GM10248 (cell line): ENCODE data around the gene KNOP1.

Experiments
- CTCF ChIA-PET: fragments of 300-600 bp; sonication (Branson Sonifier 250); formaldehyde crosslinking; extraction: SDS; loops from one replicate; lab custom pipeline; 2021; ENCODE audit warnings: antibody characterized with exemption; lab: Yijun Ruan, JAX
- POLR2A ChIA-PET: fragments of 350-650 bp; sonication (Branson Sonifier 250); formaldehyde crosslinking; extraction: SDS; loops from one replicate; lab custom pipeline; 2020; ENCODE audit warnings: antibody characterized with exemption; lab: Yijun Ruan, JAX
- DNase-seq: peaks from one replicate; pipeline ENCODE4 v3.0.0; 2012; ENCODE audit errors: extremely low spot score
- TF ChIP-seq, protein P1 (sequence below): IDR thresholded peaks from 2 replicates; pipeline ENCODE4 v1.5.1; 2012; ENCODE audit warnings: mild to moderate bottlenecking, low read depth; ENCODE audit errors: extremely low read depth, missing control alignments, control extremely low read depth

Gene KNOP1

GRCh38 chr16:19717741-19718623, at the start of gene KNOP1, which contains the start of gene IQCK:
KNOP1 (minus strand) TSS chr16:19718227; CDS start chr16:19715035, 3,192 bp downstream.
IQCK (plus strand) TSS chr16:19718271; CDS start chr16:19718307, 36 bp downstream.
- ChIA-PET CTCF (interaction anchor here (0.9 to 2.1 kb wide), 3 partner anchors 19 to 164 kb away, joined by 3 to 7 read pairs (median 4); partner anchors contain the start of gene VPS35L), POLR2A (no interaction called here)
- TF ChIP-seq, protein P1, sequence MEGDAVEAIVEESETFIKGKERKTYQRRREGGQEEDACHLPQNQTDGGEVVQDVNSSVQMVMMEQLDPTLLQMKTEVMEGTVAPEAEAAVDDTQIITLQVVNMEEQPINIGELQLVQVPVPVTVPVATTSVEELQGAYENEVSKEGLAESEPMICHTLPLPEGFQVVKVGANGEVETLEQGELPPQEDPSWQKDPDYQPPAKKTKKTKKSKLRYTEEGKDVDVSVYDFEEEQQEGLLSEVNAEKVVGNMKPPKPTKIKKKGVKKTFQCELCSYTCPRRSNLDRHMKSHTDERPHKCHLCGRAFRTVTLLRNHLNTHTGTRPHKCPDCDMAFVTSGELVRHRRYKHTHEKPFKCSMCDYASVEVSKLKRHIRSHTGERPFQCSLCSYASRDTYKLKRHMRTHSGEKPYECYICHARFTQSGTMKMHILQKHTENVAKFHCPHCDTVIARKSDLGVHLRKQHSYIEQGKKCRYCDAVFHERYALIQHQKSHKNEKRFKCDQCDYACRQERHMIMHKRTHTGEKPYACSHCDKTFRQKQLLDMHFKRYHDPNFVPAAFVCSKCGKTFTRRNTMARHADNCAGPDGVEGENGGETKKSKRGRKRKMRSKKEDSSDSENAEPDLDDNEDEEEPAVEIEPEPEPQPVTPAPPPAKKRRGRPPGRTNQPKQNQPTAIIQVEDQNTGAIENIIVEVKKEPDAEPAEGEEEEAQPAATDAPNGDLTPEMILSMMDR: no peak
- peak; percentile 97 for DNase-seq

- no peak for DNase-seq
- CTCF ChIA-PET: no interaction called here
- TF ChIP-seq, protein P1: no peak
- POLR2A ChIA-PET: no interaction called here
Measured at GRCh38 chr16:19767497-19767896, 49.5 kb upstream of the KNOP1 start.

GRCh38 chr16:19766988-19767387, 49.0 kb upstream of the KNOP1 start:
- POLR2A ChIA-PET: no interaction called here
- DNase-seq: no peak

GRCh38 chr16:19766554-19766884, 48.5 kb upstream of the KNOP1 start:
- TF ChIP-seq, protein P1: no peak
- CTCF ChIA-PET: interaction anchor here (1.1 kb wide), 1 partner anchor 141 kb away, joined by 3 read pairs; no protein-coding TSS in a partner anchor
- POLR2A ChIA-PET: no interaction called here
- DNase-seq: no peak

More at GRCh38 chr16:19766988-19767387, 49.0 kb upstream of the KNOP1 start:
- TF ChIP-seq, protein P1: no peak
- CTCF ChIA-PET: no interaction called here

- CTCF ChIA-PET: interaction anchor here (0.9 to 1.1 kb wide), 2 partner anchors 141 to 619 kb away, joined by 3 read pairs; no protein-coding TSS in a partner anchor
- TF ChIP-seq, protein P1: no peak
- POLR2A ChIA-PET: no interaction called here
- no peak for DNase-seq
Measured at GRCh38 chr16:19765860-19766553, 48.0 kb upstream of the KNOP1 start.

GRCh38 chr16:19760356-19761060, 42.5 kb upstream of the KNOP1 start:
- DNase-seq: no peak
- CTCF ChIA-PET: no interaction called here
- POLR2A ChIA-PET: no interaction called here
- TF ChIP-seq, protein P1: no peak
